Right renal cortex interstitium (tissue), 3 donors: ENCODE results near the gene WIF1. TPM values are rescaled to one million over a fixed set of nuclear protein-coding genes. Genes with fewer than 3 reads are reported as not detected.

Experiments
- DNase-seq, 3 donors: peaks; one replicate each; pipeline ENCODE4 v3.0.0-alpha.2; 2013; ENCODE audit warnings: low read depth in 3 of 3, low spot score in 2 of 3
- polyA plus RNA-seq, 3 donors: library from polyadenylated mRNA; unstranded; fragments of 120-200 nt; gene quantifications; one replicate each; pipeline ENCODE4 v1.2.1, GENCODE V29; 2013; ENCODE audit not compliant: insufficient read length in 3 of 3

WIF1 gene
- polyA plus RNA-seq, 3 donors: 2.0 to 2.5 (median 2.1) TPM

- no peak for DNase-seq
These were observed 2.4 kb upstream of the WIF1 start for GRCh38 chr12:65123435-65124063.

DNA sequence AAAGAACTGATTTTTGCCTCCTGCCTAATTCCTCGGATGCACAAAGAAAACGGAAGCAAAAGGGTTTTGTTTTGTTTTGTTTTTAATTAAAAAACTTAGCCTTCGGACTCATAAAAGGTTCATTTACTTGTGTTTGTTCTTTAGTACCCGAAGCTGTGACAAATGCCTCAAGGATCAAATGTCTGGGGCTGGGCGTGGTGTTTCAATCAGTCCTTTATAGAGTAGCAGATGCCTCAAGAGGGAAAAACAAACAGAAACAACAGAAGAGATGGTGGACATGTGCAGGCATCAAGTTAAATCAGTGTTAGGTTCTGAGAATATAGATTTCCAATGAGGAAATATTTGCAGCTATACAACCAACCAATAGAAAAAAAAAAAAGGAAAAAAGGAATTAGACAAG lies 1.6 kb upstream of the WIF1 start:
- DNase-seq: no peak

GRCh38 chr12:65121956-65122469 lies 908 bp upstream of the WIF1 start:
- no peak for DNase-seq

- no peak for DNase-seq
These were observed 2.0 kb downstream of the WIF1 start for GRCh38 chr12:65119063-65119462.

DNA sequence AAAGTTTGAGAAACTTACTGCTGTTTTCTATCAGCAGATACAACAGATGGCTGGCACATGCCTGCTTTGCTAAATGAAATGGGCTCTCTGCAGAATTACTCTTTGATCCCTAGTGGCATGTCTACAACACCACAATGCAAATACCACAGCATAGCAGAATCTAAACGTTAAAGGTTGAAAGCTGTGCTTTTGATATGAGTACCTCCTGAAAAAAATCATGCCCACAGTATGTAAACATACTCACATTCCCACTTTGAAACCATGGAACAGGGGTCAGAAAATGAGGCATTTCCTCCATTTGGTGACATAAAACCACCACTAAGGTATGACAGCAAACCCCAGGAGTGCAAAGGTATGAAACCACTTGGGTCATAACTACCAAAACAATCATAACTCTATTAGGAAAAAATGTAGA lies 7.5 kb downstream of the WIF1 start:
- no peak for DNase-seq

DNA sequence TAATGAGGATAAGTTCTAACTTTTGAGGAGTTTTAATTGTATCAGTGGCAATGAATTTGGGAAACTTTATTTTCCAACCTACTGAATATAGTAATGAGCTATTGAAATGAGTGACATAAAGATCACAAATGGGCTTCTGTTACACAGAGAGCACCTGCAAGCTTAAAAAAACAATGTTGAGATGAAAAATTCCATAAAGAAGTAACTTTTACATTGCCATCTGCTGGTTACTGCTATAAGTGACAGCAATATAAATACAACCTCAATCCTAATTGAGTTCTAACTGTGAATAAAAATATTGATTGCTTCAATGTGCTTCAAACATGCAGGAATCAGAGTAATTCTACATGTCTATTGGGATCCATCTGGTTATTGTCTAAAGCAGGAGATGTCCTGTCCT lies 14.2 kb downstream of the WIF1 start:
- no peak for DNase-seq

GRCh38 chr12:65100140-65100539 lies 21.0 kb downstream of the WIF1 start:
- no peak for DNase-seq

- DNase-seq: no peak
These were observed 21.9 kb downstream of the WIF1 start for GRCh38 chr12:65099182-65099581.

DNA sequence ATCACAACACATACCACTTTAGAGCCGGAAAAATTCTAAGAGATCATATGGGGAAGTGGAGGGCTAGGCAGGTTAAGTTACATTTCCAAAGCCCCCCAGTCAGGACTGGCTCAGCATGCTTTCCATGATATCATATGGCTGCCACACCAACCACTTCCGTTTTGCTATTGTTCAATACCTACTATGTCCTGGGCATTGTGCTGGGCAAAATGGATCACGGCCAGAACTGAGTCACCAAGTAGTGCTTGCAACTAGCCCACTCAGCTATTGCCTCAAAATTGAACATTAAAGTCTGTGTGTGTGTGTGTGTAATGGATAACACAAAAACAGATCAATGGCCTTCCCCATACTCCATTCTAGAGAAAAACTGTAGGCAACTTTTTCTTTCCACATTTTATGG lies 22.7 kb downstream of the WIF1 start:
- DNase-seq: no peak

DNA sequence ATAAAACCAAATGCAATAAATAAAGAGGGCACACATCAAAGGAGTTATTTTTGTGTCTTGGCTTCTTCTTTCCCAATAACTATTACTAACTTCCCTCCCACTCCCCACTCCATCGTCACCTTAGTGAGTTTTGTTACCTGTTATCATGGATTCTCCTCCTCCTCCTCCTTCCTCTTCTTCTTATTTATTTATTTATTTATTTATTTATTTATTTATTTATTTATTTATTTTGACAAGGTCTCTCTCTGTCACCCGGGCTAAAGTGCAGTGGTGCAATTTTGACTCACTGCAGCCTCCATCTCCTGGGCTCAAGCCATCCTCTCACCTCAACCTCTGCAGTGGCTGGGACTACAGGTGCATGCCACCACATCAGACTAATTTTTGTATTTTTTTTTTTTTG lies 26.4 kb downstream of the WIF1 start:
- no peak for DNase-seq

GRCh38 chr12:65093606-65094005 lies 27.5 kb downstream of the WIF1 start:
- no peak for DNase-seq

GRCh38 chr12:65090461-65090860 lies 30.6 kb downstream of the WIF1 start:
- DNase-seq: no peak

DNA sequence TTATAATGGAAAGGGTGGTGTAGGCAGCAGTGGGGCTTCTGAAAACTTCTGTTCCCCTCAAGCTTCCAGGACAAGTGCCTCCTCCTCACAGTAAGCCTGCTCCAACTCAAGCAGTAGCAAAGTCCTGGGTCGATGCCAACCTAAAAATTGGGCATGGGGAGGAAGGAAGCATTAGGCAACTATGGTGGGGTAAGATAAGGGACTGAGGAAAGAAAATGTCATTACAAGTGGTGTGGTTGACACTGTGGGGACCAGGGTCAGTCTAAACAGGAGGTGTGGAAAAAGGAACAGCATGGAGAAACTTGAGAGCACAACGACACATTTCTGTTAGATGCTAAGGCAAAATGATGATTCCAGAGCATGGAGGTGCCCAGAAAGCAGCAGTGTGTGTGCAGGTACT lies 34.9 kb downstream of the WIF1 start:
- DNase-seq: no peak

DNA sequence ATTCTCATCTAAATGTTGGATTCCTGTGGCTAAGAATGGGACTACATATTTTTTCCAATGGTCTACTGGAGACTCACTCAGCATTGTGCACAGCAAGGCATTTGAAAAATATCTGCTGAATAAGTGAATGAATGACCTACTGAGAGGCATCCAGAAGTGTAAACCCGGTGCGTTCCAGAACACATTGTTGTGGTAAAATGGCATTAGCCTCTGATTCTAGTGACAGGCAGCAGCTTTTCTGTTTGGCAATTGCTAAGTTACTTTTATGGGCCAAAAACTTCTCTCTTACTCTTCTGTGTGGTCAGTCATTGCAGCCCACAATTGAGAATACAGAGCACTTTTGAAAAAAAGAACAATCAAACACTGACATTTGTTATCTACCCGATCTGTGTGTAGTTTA lies 36.5 kb downstream of the WIF1 start:
- no peak for DNase-seq

DNA sequence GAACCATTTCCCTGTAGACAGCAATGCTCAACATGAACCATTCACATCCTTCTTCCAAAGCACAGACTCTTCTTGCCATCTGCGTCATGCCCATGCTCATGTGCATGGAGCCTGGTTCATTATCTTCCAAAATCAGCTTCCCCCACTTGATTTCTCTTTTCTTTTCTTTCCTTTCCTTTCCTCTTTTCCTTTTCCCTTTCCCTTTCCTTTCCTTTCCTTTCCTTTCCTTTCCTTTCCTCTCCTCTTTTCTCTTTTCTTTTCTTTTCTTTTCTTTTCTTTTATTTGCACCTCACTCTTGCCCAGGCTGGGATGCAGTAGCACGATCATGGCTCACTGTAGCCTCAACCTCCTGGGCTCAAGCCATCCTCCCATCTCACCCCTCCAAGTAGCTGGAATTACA lies 37.5 kb downstream of the WIF1 start:
- no peak for DNase-seq

GRCh38 chr12:65082406-65082805 lies 38.7 kb downstream of the WIF1 start:
- DNase-seq: no peak

DNA sequence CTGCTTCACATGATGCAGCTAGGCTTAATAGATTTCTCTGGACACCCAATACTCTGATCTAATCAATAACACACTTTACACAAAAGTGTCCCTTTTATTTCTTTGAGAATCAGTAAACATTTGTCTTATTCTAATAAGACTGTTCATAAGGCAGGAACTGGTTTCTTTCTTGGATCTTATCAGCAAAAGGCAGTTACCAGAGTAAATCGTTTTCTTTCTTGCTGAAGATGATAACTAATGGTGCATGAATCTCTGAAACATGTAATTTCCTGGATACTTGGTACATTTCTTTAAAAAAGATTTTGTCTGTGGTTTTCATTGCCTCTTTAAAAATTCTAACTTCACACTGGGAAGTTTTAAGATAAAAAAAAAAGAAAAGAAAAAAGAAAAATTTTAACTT lies 39.6 kb downstream of the WIF1 start:
- no peak for DNase-seq

GRCh38 chr12:65074932-65075331 lies 46.2 kb downstream of the WIF1 start:
- no peak for DNase-seq

GRCh38 chr12:65069336-65069735 lies 51.8 kb downstream of the WIF1 start:
- no peak for DNase-seq

GRCh38 chr12:65067383-65067782 lies 53.7 kb downstream of the WIF1 start:
- DNase-seq: no peak

DNA sequence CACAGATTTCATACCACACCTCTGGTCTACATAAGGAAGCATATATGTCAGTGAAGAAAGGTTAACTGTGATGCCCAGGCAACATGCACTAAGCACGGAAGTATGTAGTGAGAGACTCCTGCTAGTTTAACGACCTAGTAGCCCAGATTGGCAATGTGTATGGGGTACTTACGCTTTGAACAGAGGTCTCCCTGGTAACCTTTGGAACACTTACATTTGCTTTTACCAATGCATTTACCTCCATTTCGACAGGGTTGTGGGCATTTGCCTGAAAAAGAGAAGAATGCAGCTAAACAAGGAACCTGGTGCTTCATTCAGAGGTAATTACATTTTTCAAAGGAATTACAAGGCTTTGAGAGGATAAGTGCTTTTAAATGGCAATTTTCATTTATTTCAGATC lies 65.2 kb downstream of the WIF1 start:
- no peak for DNase-seq

DNA sequence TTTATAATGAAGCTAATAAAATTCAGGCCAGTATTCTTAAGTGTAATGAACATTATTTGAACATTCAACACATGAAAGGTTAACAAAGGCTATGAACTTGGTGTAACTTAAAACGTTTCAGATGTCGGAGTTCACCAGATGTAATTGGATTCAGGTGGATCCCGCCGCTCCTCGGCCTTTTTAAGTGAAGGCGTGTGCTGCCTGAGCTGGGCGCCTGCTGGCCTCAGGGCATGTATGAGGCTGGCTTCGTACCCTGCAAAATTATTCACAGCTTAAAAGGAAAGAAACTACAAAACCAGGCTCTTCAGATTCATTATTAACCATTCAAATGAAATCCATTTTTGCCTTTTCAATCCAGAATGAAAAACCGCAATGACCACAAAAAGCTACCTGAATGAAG lies 69.9 kb downstream of the WIF1 start:
- no peak for DNase-seq

- no peak for DNase-seq
These were observed 75.8 kb downstream of the WIF1 start for GRCh38 chr12:65045269-65045668.
